Stomach smooth muscle (tissue), 2 donors: ENCODE results near the gene AOC1.

Source experiments
- H3K27ac ChIP-seq: one replicate; pipeline ENCODE4 v1.7.0; 2013; ENCODE audit warnings: mild to moderate bottlenecking, low read length, inconsistent platforms
- H3K27me3 ChIP-seq, 2 donors: one replicate each; pipeline ENCODE4 v1.7.0; 2013; ENCODE audit warnings: low read length in 2 of 2; ENCODE audit not compliant: insufficient read depth in 2 of 2, control insufficient read depth in 1 of 2
- H3K36me3 ChIP-seq, 2 donors: one replicate each; pipeline ENCODE4 v1.7.0; 2013; ENCODE audit warnings: low read length in 2 of 2; ENCODE audit not compliant: control insufficient read depth in 2 of 2, insufficient read depth in 2 of 2
- H3K4me1 ChIP-seq: one replicate; pipeline ENCODE4 v1.7.0; 2013; ENCODE audit warnings: low read length; ENCODE audit not compliant: control insufficient read depth, insufficient read depth
- H3K4me3 ChIP-seq, 2 donors: one replicate each; pipeline ENCODE4 v1.7.0; 2013; ENCODE audit warnings: low read length in 2 of 2
- H3K9ac ChIP-seq, 2 donors: one replicate each; pipeline ENCODE4 v1.7.0; 2013; ENCODE audit warnings: low read length in 2 of 2, mild to moderate bottlenecking in 1 of 2
- H3K9me3 ChIP-seq, 2 donors: one replicate each; pipeline ENCODE4 v1.7.0; 2013; ENCODE audit warnings: low read length in 2 of 2; ENCODE audit not compliant: control insufficient read depth in 2 of 2
- donor health status: healthy.
- donor health status: Pancreatic carcinoma.

AOC1 gene

GRCh38 chr7:150820148-150820547 is 32.2 kb upstream of the AOC1 start:
- no peaks in the 10 kb centered on the region for H3K4me1 ChIP-seq
- no peak overlapping the region for H3K27ac ChIP-seq
- H3K9ac ChIP-seq = no peak overlapping the region
- no peak overlapping the region for H3K4me3 ChIP-seq
- no peaks in the 10 kb centered on the region for H3K27me3 ChIP-seq
- peaks cover 6% of the 10 kb centered on the region in 2 donors for H3K9me3 ChIP-seq
- no peaks in the 10 kb centered on the region for H3K36me3 ChIP-seq

- no peaks in the 10 kb centered on the region for H3K27me3 ChIP-seq
- no peak overlapping the region for H3K4me3 ChIP-seq
- no peaks in the 10 kb centered on the region for H3K36me3 ChIP-seq
- no peak overlapping the region for H3K27ac ChIP-seq
- H3K9ac ChIP-seq = no peak overlapping the region
- H3K9me3 ChIP-seq = peaks cover 4 to 5% of the 10 kb centered on the region in 2 donors
- H3K4me1 ChIP-seq = no peaks in the 10 kb centered on the region
Observed at GRCh38 chr7:150820578-150821198, 31.6 kb upstream of the AOC1 start.

- Histone ChIP-seq H3K9ac (no peak overlapping the region), H3K4me1 (no peaks in the 10 kb centered on the region), H3K9me3 (no peaks in the 10 kb centered on the region), H3K4me3 (no peak overlapping the region), H3K27me3 (no peaks in the 10 kb centered on the region), H3K36me3 (no peaks in the 10 kb centered on the region), H3K27ac (no peak overlapping the region)
Observed at GRCh38 chr7:150823043-150823442, 29.3 kb upstream of the AOC1 start.

- Histone ChIP-seq H3K27ac (no peak overlapping the region), H3K27me3 (no peaks in the 10 kb centered on the region)
Observed at GRCh38 chr7:150823484-150824126, 28.7 kb upstream of the AOC1 start.

GRCh38 chr7:150824379-150825177 is 27.7 kb upstream of the AOC1 start:
- Histone ChIP-seq H3K4me3 (no peak overlapping the region), H3K4me1 (no peaks in the 10 kb centered on the region), H3K9me3 (no peaks in the 10 kb centered on the region), H3K36me3 (no peaks in the 10 kb centered on the region), H3K27me3 (no peaks in the 10 kb centered on the region), H3K27ac (no peak overlapping the region), H3K9ac (no peak overlapping the region)

More at GRCh38 chr7:150823484-150824126, 28.7 kb upstream of the AOC1 start:
- Histone ChIP-seq H3K4me1 (no peaks in the 10 kb centered on the region), H3K4me3 (no peak overlapping the region), H3K36me3 (no peaks in the 10 kb centered on the region), H3K9ac (no peak overlapping the region), H3K9me3 (no peaks in the 10 kb centered on the region)

GRCh38 chr7:150826061-150826849 is 26.1 kb upstream of the AOC1 start:
- Histone ChIP-seq H3K4me1 (no peaks in the 10 kb centered on the region), H3K9me3 (no peaks in the 10 kb centered on the region), H3K27ac (no peak overlapping the region), H3K9ac (no peak overlapping the region), H3K36me3 (no peaks in the 10 kb centered on the region), H3K27me3 (no peaks in the 10 kb centered on the region), H3K4me3 (no peak overlapping the region)

GRCh38 chr7:150828384-150828783 is 23.9 kb upstream of the AOC1 start:
- no peaks in the 10 kb centered on the region for H3K9me3 ChIP-seq
- peaks cover 0 to 3% of the 10 kb centered on the region in 2 donors for H3K27me3 ChIP-seq
- H3K27ac ChIP-seq = no peak overlapping the region
- H3K9ac ChIP-seq = no peak overlapping the region
- H3K4me1 ChIP-seq = no peaks in the 10 kb centered on the region
- no peak overlapping the region for H3K4me3 ChIP-seq
- no peaks in the 10 kb centered on the region for H3K36me3 ChIP-seq

- Histone ChIP-seq H3K9me3 (no peaks in the 10 kb centered on the region), H3K9ac (no peak overlapping the region), H3K27ac (no peak overlapping the region), H3K27me3 (peaks cover 0 to 3% of the 10 kb centered on the region in 2 donors), H3K4me3 (no peak overlapping the region), H3K36me3 (no peaks in the 10 kb centered on the region), H3K4me1 (no peaks in the 10 kb centered on the region)
Observed at GRCh38 chr7:150829426-150829825, 22.9 kb upstream of the AOC1 start.

GRCh38 chr7:150830937-150831336 is 21.4 kb upstream of the AOC1 start:
- Histone ChIP-seq H3K4me3 (no peak overlapping the region), H3K4me1 (no peaks in the 10 kb centered on the region), H3K27ac (no peak overlapping the region), H3K9me3 (no peaks in the 10 kb centered on the region), H3K9ac (no peak overlapping the region), H3K36me3 (no peaks in the 10 kb centered on the region), H3K27me3 (peaks cover 0 to 3% of the 10 kb centered on the region in 2 donors)

- H3K36me3 ChIP-seq = no peaks in the 10 kb centered on the region
- peaks cover 0 to 5% of the 10 kb centered on the region in 2 donors for H3K27me3 ChIP-seq
- no peaks in the 10 kb centered on the region for H3K9me3 ChIP-seq
- H3K4me1 ChIP-seq = no peaks in the 10 kb centered on the region
- no peak overlapping the region for H3K27ac ChIP-seq
- no peak overlapping the region for H3K9ac ChIP-seq
- no peak overlapping the region for H3K4me3 ChIP-seq
Observed at GRCh38 chr7:150831851-150832250, 20.5 kb upstream of the AOC1 start.
